Stimulated activated CD4-positive, alpha-beta T cell treated with anti-CD3 and anti-CD28 coated beads, TNF-alpha, amount 100 ng/mL, for 48 hours (primary cell): ENCODE data around the gene PIGO.

Source experiments
- DNase-seq, 3 donors: peaks; one replicate each; pipeline ENCODE4 v3.0.0-alpha.2; 2020; ENCODE audit warnings: low read depth in 3 of 3

The PIGO gene

GRCh38 chr9:35106343-35106730, 9.9 kb upstream of the PIGO start:
- DNase-seq: no peak

GRCh38 chr9:35105571-35106342, 9.4 kb upstream of the PIGO start:
- no peak for DNase-seq

GRCh38 chr9:35105126-35105525, 8.7 kb upstream of the PIGO start:
- DNase-seq: no peak

- no peak for DNase-seq
These were observed 8.2 kb upstream of the PIGO start for GRCh38 chr9:35104586-35104985.

GRCh38 chr9:35103660-35104191, 7.3 kb upstream of the PIGO start:
- DNase-seq: no peak

GRCh38 chr9:35102769-35103659, 6.6 kb upstream of the PIGO start, which contains the start of gene STOML2:
TSS of gene STOML2 (minus strand) at chr9:35103131. CDS start at chr9:35103094, 37 bp downstream.
- peak; percentile 84 to 90 (median 85) for DNase-seq

GRCh38 chr9:35102465-35102768, 6.0 kb upstream of the PIGO start:
- DNase-seq: no peak

GRCh38 chr9:35097573-35097972, 1.2 kb upstream of the PIGO start:
- no peak for DNase-seq

- no peak for DNase-seq
These were observed 4.9 kb downstream of the PIGO start for GRCh38 chr9:35091536-35091935.

GRCh38 chr9:35089434-35089833, 7.0 kb downstream of the PIGO start:
- DNase-seq: no peak

- DNase-seq: no peak
These were observed 11.3 kb downstream of the PIGO start for GRCh38 chr9:35085078-35085477.

GRCh38 chr9:35079426-35080341, 16.7 kb downstream of the PIGO start, which contains the start of gene FANCG:
TSS of gene FANCG (minus strand) at chr9:35079942. CDS start at chr9:35079524, 418 bp downstream.
- DNase-seq: peak; percentile 68 to 75 (median 74)

- no peak for DNase-seq
These were observed 17.4 kb downstream of the PIGO start for GRCh38 chr9:35079041-35079425.

- DNase-seq: no peak
These were observed 18.3 kb downstream of the PIGO start for GRCh38 chr9:35078066-35078465.

- no peak for DNase-seq
These were observed 19.5 kb downstream of the PIGO start for GRCh38 chr9:35076848-35077247.

GRCh38 chr9:35075358-35075757, 21.0 kb downstream of the PIGO start:
- DNase-seq: no peak

GRCh38 chr9:35074791-35075190, 21.6 kb downstream of the PIGO start:
- no peak for DNase-seq

- DNase-seq: no peak
These were observed 22.2 kb downstream of the PIGO start for GRCh38 chr9:35074141-35074540.

GRCh38 chr9:35073279-35073612, 23.1 kb downstream of the PIGO start:
- DNase-seq: no peak

GRCh38 chr9:35072461-35073278, 23.7 kb downstream of the PIGO start, which contains the start of gene VCP:
TSS of gene VCP (minus strand) at chr9:35072625. CDS start at chr9:35072353, 272 bp downstream.
- DNase-seq: peak; percentile 91 to 98 (median 93)
